GM12872 (cell line): ENCODE data around the gene BEST4.

ENCODE experiments used
- CTCF ChIP-seq: IDR thresholded peaks from 3 replicates; pipeline ENCODE4 v1.5.1; 2011; ENCODE audit warnings: low read depth, mild to moderate bottlenecking, low read length, moderate library complexity; ENCODE audit not compliant: insufficient read depth

BEST4 gene

GRCh38 chr1:44812822-44813543 is 25.0 kb upstream of the BEST4 start:
- TF ChIP-seq CTCF, result no peak

- no peak for TF ChIP-seq CTCF
Measured at GRCh38 chr1:44811234-44811633, 23.3 kb upstream of the BEST4 start.

GRCh38 chr1:44810101-44810761 is 22.3 kb upstream of the BEST4 start:
- TF ChIP-seq CTCF, result no peak

GRCh38 chr1:44808938-44809917 is 21.3 kb upstream of the BEST4 start:
- no peak for TF ChIP-seq CTCF

GRCh38 chr1:44808063-44808937 is 20.3 kb upstream of the BEST4 start, which contains the start of gene BTBD19:
Gene BTBD19, plus strand, starts transcription at chr1:44808523. Its CDS starts 298 bp downstream, at chr1:44808821.
- TF ChIP-seq CTCF, result no peak

- no peak for TF ChIP-seq CTCF
Measured at GRCh38 chr1:44807364-44808062, 19.5 kb upstream of the BEST4 start.
